Adrenal gland (tissue), 12 donors: Measurements from ENCODE around the gene HAUS7. TPM values are rescaled to one million over a fixed set of nuclear protein-coding genes. Genes with fewer than 3 reads are reported as not detected.

ENCODE experiments used
- DNase-seq, 7 donors: peaks; one replicate each; pipeline ENCODE4 v3.0.0-alpha.2; 2019 to 2020
- H3K27ac ChIP-seq, 5 donors: fragments of 200-600 bp; sonication (generic) in 4 of 5; 1 replicate in 3 of 5; 2 replicates in 2 of 5; pipeline versions ENCODE4 v1.5.1 to v1.8.0; 2016 to 2020; ENCODE audit warnings: mild to moderate bottlenecking in 1 of 5
- H3K27me3 ChIP-seq: fragments of 200-600 bp; 2 replicates; pipeline ENCODE4 v1.8.0; 2021
- H3K36me3 ChIP-seq, 2 donors: fragments of 200-600 bp; replicated peaks in 1 of 2; 1 replicate in 1 of 2; 2 replicates in 1 of 2; pipeline versions ENCODE4 v1.5.1 to v1.8.0; 2018 to 2022
- H3K4me1 ChIP-seq, 2 donors: fragments of 200-600 bp; replicated peaks in 1 of 2; 1 replicate in 1 of 2; 2 replicates in 1 of 2; pipeline versions ENCODE4 v1.5.1 to v1.8.0; 2018 to 2021
- H3K4me3 ChIP-seq, 4 donors: fragments of 200-600 bp; sonication (generic) in 3 of 4; one replicate each; pipeline ENCODE4 v1.5.1; 2016 to 2018
- H3K9me3 ChIP-seq, 3 donors: fragments of 200-600 bp; sonication (generic) in 1 of 3; replicated peaks in 1 of 3; 1 replicate in 2 of 3; 2 replicates in 1 of 3; pipeline versions ENCODE4 v1.5.1 to v1.8.0; 2016 to 2021
- POLR2A ChIP-seq, 2 donors: fragments of 450-650 bp; IDR thresholded peaks; one replicate each; pipeline ENCODE4 v1.6.1; 2017; ENCODE audit warnings: antibody characterized with exemption in 2 of 2, mild to moderate bottlenecking in 2 of 2, moderate library complexity in 1 of 2
- WGBS, 4 donors: extraction: QIAGEN DNeasy Blood & Tissue Kit in 2 of 4; methylation state at CpG; one replicate each; pipeline versions ENCODE4 v1.1.5 to v1.1.7; 2013 to 2017; 5-methylcytosine and 5-hydroxymethylcytosine counted together
- intact Hi-C, 2 donors: fragments of 100-400 bp; cut with DNase I; formaldehyde crosslinking; loops; one replicate each; pipeline versions ENCODE4 v1.14.1 to v1.15.0; 2022 to 2023
- polyA plus RNA-seq, 3 donors: library from polyadenylated mRNA; stranded (reverse); fragments of 200-250 nt in 2 of 3; fragments of 350-450 nt in 1 of 3; fragmentation: Illumina TruSeq in 1 of 3; extraction: RNeasy Lipid Tissue Mini Kit (QIAGEN cat#74804) in 1 of 3; gene quantifications; one replicate each; pipeline ENCODE4 v1.2.3, GENCODE V29; 2013 to 2014
- total RNA-seq, 9 donors: library from RNA; depleted of rRNA in 4 of 9; stranded (reverse); fragments of >200 nt in 4 of 9; fragments of 120-200 nt in 1 of 9; fragmentation: NEBNext Ultra II Directional in 1 of 9; extraction: Animal tissue kit (Norgen Biotek cat#: 25700) in 1 of 9; gene quantifications; one replicate each; pipeline versions ENCODE4 v1.1.0 to v1.2.4, GENCODE V29; 2013 to 2023
- TF ChIP-seq, protein P1 (sequence below), 6 experiments: fragments of 450-650 bp in 4 of 6; fragments of 200-600 bp in 2 of 6; sonication (generic) in 1 of 6; IDR thresholded peaks; 1 replicate in 5 of 6; 2 replicates in 1 of 6; pipeline versions ENCODE4 v1.5.1 to v1.8.0; 2016 to 2021; ENCODE audit warnings: antibody characterized with exemption in 6 of 6, mild to moderate bottlenecking in 2 of 6, moderate library complexity in 1 of 6
- donor health status: healthy with polysubstance abuse.
- donor health status: Bipolar disorder and iron deficiency.
- donor health status: DM: yes; HTN: yes; CAD: no.
- donor health status: DM: no; HTN: no; CAD: no.
- donor health status: DM: no; HTN: no; CAD: no.
- donor health status: DM: yes; HTN: yes; CAD: no.

The HAUS7 gene
- total and polyA plus RNA-seq, 12 donors = 7.3 to 111 (median 19.3) TPM

- H3K9me3 ChIP-seq = no peaks in the 10 kb centered on the region
- peak overlapping the region in 2 of 4 donors; percentile 10 to 70 for H3K4me3 ChIP-seq
- no peaks in the 10 kb centered on the region for H3K4me1 ChIP-seq
- DNase-seq = peak in 4 of 7 donors; percentile 26 to 57 (median 41)
- H3K27ac ChIP-seq = peak overlapping the region in 1 of 5 donors; percentile 78
- TF ChIP-seq POLR2A (IDR thresholded peaks at IDR 0.05) = no peak
- TF ChIP-seq, protein P1, sequence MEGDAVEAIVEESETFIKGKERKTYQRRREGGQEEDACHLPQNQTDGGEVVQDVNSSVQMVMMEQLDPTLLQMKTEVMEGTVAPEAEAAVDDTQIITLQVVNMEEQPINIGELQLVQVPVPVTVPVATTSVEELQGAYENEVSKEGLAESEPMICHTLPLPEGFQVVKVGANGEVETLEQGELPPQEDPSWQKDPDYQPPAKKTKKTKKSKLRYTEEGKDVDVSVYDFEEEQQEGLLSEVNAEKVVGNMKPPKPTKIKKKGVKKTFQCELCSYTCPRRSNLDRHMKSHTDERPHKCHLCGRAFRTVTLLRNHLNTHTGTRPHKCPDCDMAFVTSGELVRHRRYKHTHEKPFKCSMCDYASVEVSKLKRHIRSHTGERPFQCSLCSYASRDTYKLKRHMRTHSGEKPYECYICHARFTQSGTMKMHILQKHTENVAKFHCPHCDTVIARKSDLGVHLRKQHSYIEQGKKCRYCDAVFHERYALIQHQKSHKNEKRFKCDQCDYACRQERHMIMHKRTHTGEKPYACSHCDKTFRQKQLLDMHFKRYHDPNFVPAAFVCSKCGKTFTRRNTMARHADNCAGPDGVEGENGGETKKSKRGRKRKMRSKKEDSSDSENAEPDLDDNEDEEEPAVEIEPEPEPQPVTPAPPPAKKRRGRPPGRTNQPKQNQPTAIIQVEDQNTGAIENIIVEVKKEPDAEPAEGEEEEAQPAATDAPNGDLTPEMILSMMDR (IDR thresholded peaks at IDR 0.05) = peak in 4 of 6 experiments; percentile 11 to 48 (median 22)
- intact Hi-C loops = no loop called here
- WGBS, 4 donors = 1 to 21% (median 8%) methylated on average over 5 to 32 of the region's 32 CpGs
- no peaks in the 10 kb centered on the region for H3K36me3 ChIP-seq
- H3K27me3 ChIP-seq = no peaks in the 10 kb centered on the region
Observed at GRCh38 chrX:153469811-153470410, 465 bp downstream of the HAUS7 start.

- no peaks in the 10 kb centered on the region for H3K9me3 ChIP-seq
- no peaks in the 10 kb centered on the region for H3K36me3 ChIP-seq
- TF ChIP-seq, protein P1 (IDR thresholded peaks at IDR 0.05) = no peak
- TF ChIP-seq POLR2A (IDR thresholded peaks at IDR 0.05) = no peak
- no peaks in the 10 kb centered on the region for H3K4me1 ChIP-seq
- H3K27me3 ChIP-seq = no peaks in the 10 kb centered on the region
- WGBS, 4 donors = 80 to 97% (median 92%) methylated on average over 2 to 12 of the region's 12 CpGs
- H3K4me3 ChIP-seq = no peak overlapping the region
- intact Hi-C loops = no loop called here
- H3K27ac ChIP-seq = no peak overlapping the region
- DNase-seq = no peak
Observed at GRCh38 chrX:153468008-153468580, 2.3 kb downstream of the HAUS7 start.

DNA sequence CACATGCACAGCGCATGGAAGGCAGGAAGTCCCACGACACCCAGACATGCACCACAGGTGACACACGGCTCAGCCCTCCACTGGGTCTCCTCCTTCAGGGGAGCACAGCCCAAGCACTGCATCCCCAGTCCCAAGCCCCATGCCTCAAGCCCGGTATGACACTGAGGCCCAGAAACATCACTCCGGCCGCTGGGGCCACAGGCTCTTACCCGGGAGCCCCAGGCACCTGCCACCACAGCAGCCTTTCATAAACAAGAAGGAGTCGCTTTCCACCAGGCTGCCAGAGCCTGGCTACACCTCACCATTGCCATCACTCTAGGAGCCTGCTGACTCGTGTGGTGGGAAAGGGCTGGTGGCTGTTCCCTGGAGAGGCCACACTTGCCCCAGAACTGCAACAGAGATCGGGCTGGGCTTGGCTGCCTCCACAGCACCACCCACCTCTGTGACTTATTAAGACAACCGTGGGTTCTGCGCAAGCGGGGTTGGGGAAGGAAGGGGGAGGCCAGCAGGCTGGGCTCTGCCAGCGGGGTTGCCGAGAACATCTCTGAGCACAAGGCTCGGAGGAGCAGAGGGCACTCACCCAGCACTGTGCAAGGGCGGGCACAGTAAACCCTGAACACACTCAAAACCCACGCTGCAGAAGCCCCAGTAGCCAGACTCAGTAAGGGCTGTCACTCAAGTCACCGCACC lies 4.5 kb downstream of the HAUS7 start:
- intact Hi-C loops = no loop called here
- Histone ChIP-seq H3K4me3 (no peak overlapping the region), H3K27ac (no peak overlapping the region), H3K4me1 (no peaks in the 10 kb centered on the region), H3K9me3 (no peaks in the 10 kb centered on the region), H3K27me3 (no peaks in the 10 kb centered on the region), H3K36me3 (no peaks in the 10 kb centered on the region)
- TF ChIP-seq POLR2A (IDR thresholded peaks at IDR 0.05) = no peak
- TF ChIP-seq, protein P1 (IDR thresholded peaks at IDR 0.05) = no peak
- 86 to 91% (median 87%) methylated on average over 6 to 19 of the region's 19 CpGs; no CpG with 5 or more reads in 1 of the 4 donors for WGBS, 4 donors
- no peak for DNase-seq

DNA sequence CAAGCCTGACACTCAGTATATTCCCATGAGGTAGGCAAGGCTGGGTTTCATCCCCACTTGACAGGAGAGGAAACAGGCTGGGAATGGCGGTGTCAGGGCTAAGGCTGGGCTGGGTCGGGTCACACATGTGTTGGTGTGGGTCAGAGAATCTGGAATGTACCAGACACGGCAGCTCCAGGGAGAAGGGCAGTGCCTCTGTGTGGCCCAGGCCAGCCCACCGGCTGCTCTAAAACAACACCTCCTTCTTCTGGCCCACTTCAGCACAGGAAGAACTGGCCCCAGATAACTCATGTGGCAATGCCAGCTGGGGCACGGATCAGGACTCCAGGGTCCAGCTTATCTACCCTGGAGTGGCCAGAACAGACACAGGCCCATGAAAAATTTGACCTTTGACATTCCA lies 6.3 kb downstream of the HAUS7 start:
- no peak overlapping the region for H3K4me3 ChIP-seq
- H3K27me3 ChIP-seq = no peaks in the 10 kb centered on the region
- H3K9me3 ChIP-seq = no peaks in the 10 kb centered on the region
- intact Hi-C loops = loop anchor here in 1 of 2 donors (5.0 kb wide), 1 partner anchor 43 kb away; no protein-coding TSS in a partner anchor
- no peaks in the 10 kb centered on the region for H3K4me1 ChIP-seq
- no peak for TF ChIP-seq POLR2A (IDR thresholded peaks at IDR 0.05)
- TF ChIP-seq, protein P1 (IDR thresholded peaks at IDR 0.05) = no peak
- WGBS, 4 donors = 82 to 92% (median 87%) methylated on average over 5 of the region's 5 CpGs; no CpG with 5 or more reads in 1 of the 4 donors
- DNase-seq = no peak
- no peak overlapping the region for H3K27ac ChIP-seq
- H3K36me3 ChIP-seq = no peaks in the 10 kb centered on the region
